NB4 (cell line): Measurements from ENCODE around the gene PRR33.

Experiments used
- DNase-seq: peaks from one replicate; pipeline ENCODE4 v3.0.0; 2010; ENCODE audit warnings: low read depth
- H3K4me3 ChIP-seq: one replicate; pipeline ENCODE4 v1.5.1; 2011; ENCODE audit warnings: mild to moderate bottlenecking, low read depth, low read length, moderate library complexity
- CTCF ChIP-seq: IDR thresholded peaks from one replicate; pipeline ENCODE4 v1.5.1; 2012; ENCODE audit warnings: low read depth, low read length
- MYC ChIP-seq: IDR thresholded peaks from 2 replicates; pipeline ENCODE4 v1.6.1; 2011; ENCODE audit warnings: low read depth, low read length
- POLR2A ChIP-seq: IDR thresholded peaks from 2 replicates; pipeline ENCODE4 v1.6.1; 2011; ENCODE audit warnings: mild to moderate bottlenecking; ENCODE audit not compliant: insufficient read length; ENCODE audit errors: extremely low read depth
- TF ChIP-seq, protein P1 (sequence below): IDR thresholded peaks from 2 replicates; pipeline ENCODE4 v1.6.1; 2011; ENCODE audit warnings: low read depth, low read length

Gene PRR33

GRCh38 chr11:1890856-1891830, 552 bp downstream of the PRR33 start:
- DNase-seq: peak; percentile 64
- peak overlapping the region; percentile 74 for H3K4me3 ChIP-seq
- TF ChIP-seq, protein P1, sequence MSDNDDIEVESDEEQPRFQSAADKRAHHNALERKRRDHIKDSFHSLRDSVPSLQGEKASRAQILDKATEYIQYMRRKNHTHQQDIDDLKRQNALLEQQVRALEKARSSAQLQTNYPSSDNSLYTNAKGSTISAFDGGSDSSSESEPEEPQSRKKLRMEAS: 0 out of 2 replicates have a peak, but pooled peaks have one; percentile 15
- TF ChIP-seq CTCF: no peak

- DNase-seq: peak; percentile 80
- peak overlapping the region; percentile 74 for H3K4me3 ChIP-seq
Measured at GRCh38 chr11:1889941-1890855, 1.5 kb downstream of the PRR33 start.

GRCh38 chr11:1889224-1889930, 2.3 kb downstream of the PRR33 start:
- peak; percentile 96 for DNase-seq
- TF ChIP-seq, protein P1: peak; percentile 83; the same call in 1 of the 2 replicates
- no peak for TF ChIP-seq CTCF
- peak; percentile 85 for TF ChIP-seq MYC
- peak; percentile 80 for TF ChIP-seq POLR2A

More at GRCh38 chr11:1889941-1890855, 1.5 kb downstream of the PRR33 start:
- TF ChIP-seq MYC (peak; percentile 44), POLR2A (no peak), CTCF (no peak)
- TF ChIP-seq, protein P1: peak; percentile 50

DNA sequence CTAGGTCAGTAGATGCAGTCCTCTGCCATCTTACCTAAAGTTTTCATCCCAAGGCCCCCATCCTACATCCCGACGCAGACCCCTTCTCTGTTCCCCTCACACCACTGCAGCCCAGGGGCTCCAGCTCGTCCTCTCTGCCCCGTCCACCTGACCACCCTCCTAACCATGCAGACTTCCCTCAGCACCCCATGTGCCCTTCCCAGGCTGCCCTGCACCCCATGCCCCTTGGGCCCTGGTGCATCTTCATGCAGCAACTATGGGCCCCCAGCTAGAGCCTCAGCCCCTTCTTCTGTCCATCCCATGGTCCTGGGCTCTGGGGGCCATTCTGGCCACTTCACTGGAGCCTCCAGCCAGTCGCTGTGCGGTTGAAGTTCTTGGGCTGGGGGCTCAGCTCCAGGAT, 2.9 kb downstream of the PRR33 start:
- TF ChIP-seq CTCF (no peak), MYC (no peak), POLR2A (no peak)
- TF ChIP-seq, protein P1: no peak
- no peak for DNase-seq
- H3K4me3 ChIP-seq: peak overlapping the region; percentile 42

More at GRCh38 chr11:1889224-1889930, 2.3 kb downstream of the PRR33 start:
- H3K4me3 ChIP-seq: peak overlapping the region; percentile 74

DNA sequence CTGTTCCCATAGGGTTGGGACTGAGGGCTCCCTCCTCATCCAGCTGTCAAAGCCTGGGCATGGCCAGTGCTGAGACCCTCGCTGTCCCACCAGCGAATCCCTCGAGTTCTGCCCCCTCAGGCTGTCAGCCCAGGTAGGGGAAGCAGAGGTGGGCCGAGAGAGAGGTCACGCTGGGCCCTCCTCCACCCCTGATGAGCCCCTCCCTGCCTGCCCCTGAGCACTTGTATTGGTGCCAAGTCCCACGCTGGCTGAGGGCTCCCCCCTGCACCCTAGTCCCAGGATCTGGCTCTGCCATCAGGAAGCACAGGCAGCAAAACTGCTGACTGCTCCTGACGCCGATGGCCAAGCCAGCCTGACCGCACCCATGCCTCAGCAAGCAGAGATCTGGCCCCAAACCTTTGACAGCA, 3.3 kb downstream of the PRR33 start:
- TF ChIP-seq POLR2A (no peak), MYC (no peak), CTCF (no peak)
- TF ChIP-seq, protein P1: no peak
- DNase-seq: no peak
- H3K4me3 ChIP-seq: peak overlapping the region; percentile 42
